Neural progenitor cell (in vitro differentiated cells): ENCODE data around the gene TANC1. TPM values are rescaled to one million over a fixed set of nuclear protein-coding genes. Genes with fewer than 3 reads are reported as not detected.

ENCODE experiments used
- DNase-seq: peaks from one replicate; pipeline ENCODE4 v3.0.0-alpha.2; 2016; ENCODE audit warnings: low spot score
- H2AFZ ChIP-seq: fragments of 200-600 bp; sonication (generic); replicated peaks from 2 replicates; pipeline ENCODE4 v1.6.1; 2016; ENCODE audit warnings: antibody characterized with exemption
- H3F3A ChIP-seq: fragments of 200-600 bp; sonication (generic); 2 replicates; pipeline ENCODE4 v1.6.1; 2016; ENCODE audit warnings: antibody characterized with exemption, low read depth
- H3K27ac ChIP-seq: fragments of 200-600 bp; sonication (generic); 2 replicates; pipeline ENCODE4 v1.5.1; 2016; ENCODE audit warnings: mild to moderate bottlenecking
- H3K27me3 ChIP-seq: fragments of 200-600 bp; sonication (generic); 2 replicates; pipeline ENCODE4 v1.6.1; 2016; ENCODE audit warnings: mild to moderate bottlenecking, moderate library complexity
- H3K36me3 ChIP-seq: fragments of 200-600 bp; sonication (generic); 2 replicates; pipeline ENCODE4 v1.5.1; 2016
- H3K4me1 ChIP-seq: fragments of 200-600 bp; sonication (generic); 2 replicates; pipeline ENCODE4 v1.6.1; 2016; ENCODE audit warnings: mixed run types
- H3K4me2 ChIP-seq: fragments of 200-600 bp; sonication (generic); 2 replicates; pipeline ENCODE4 v1.6.1; 2016
- H3K4me3 ChIP-seq: fragments of 200-600 bp; sonication (generic); 2 replicates; pipeline ENCODE4 v1.5.1; 2016
- H3K79me2 ChIP-seq: fragments of 200-600 bp; sonication (generic); 2 replicates; pipeline ENCODE4 v1.6.1; 2016; ENCODE audit warnings: low read depth
- H3K9ac ChIP-seq: fragments of 200-600 bp; sonication (generic); 2 replicates; pipeline ENCODE4 v1.6.1; 2016
- H3K9me3 ChIP-seq: fragments of 200-600 bp; sonication (generic); 2 replicates; pipeline ENCODE4 v1.5.1; 2016; ENCODE audit warnings: low read depth
- H4K20me1 ChIP-seq: fragments of 200-600 bp; sonication (generic); 2 replicates; pipeline ENCODE4 v1.6.1; 2016; ENCODE audit warnings: low read depth
- H3K27ac Mint-ChIP-seq: 3 replicates; pipeline ENCODE4 v1.8.0; 2021; ENCODE audit warnings: mixed read lengths
- H3K27me3 Mint-ChIP-seq: 2 replicates; pipeline ENCODE4 v1.8.0; 2022; ENCODE audit warnings: low read depth, mild to moderate bottlenecking, inconsistent platforms, moderate library complexity, mixed read lengths; ENCODE audit not compliant: insufficient read depth
- H3K36me3 Mint-ChIP-seq: 3 replicates; pipeline ENCODE4 v1.8.0; 2021; ENCODE audit warnings: mixed read lengths
- H3K4me1 Mint-ChIP-seq: 3 replicates; pipeline ENCODE4 v1.8.0; 2021; ENCODE audit warnings: mixed read lengths
- H3K4me3 Mint-ChIP-seq: 3 replicates; pipeline ENCODE4 v1.8.0; 2021; ENCODE audit warnings: mild to moderate bottlenecking, moderate library complexity, mixed read lengths
- H3K9me3 Mint-ChIP-seq: 3 replicates; pipeline ENCODE4 v1.8.0; 2020; ENCODE audit warnings: mixed read lengths
- CTCF ChIP-seq: fragments of 200-600 bp; sonication (generic); IDR thresholded peaks from 2 replicates; pipeline ENCODE4 v1.5.1; 2017; ENCODE audit warnings: antibody characterized with exemption, mild to moderate bottlenecking
- EZH2 ChIP-seq: fragments of 200-600 bp; sonication (generic); IDR thresholded peaks from 2 replicates; pipeline ENCODE4 v1.6.1; 2017; ENCODE audit warnings: antibody characterized with exemption, mild to moderate bottlenecking, moderate library complexity
- EZH2phosphoT487 ChIP-seq: fragments of 200-600 bp; sonication (generic); IDR thresholded peaks from 2 replicates; pipeline ENCODE4 v1.6.1; 2017; ENCODE audit warnings: antibody characterized with exemption
- total RNA-seq: library from RNA; depleted of rRNA; stranded (reverse); fragments of >200 nt; gene quantifications from 2 replicates; pipeline ENCODE4 v1.2.3, GENCODE V29; 2015; ENCODE audit warnings: low replicate concordance

TANC1 gene
- total RNA-seq, 1 donor from 2014 or later = 11.9 TPM

- H3K9ac ChIP-seq = no peak overlapping the region
- H3K4me1 ChIP-seq = peaks cover 5% of the 10 kb centered on the region
- Mint-ChIP-seq H3K36me3 (peaks cover 3% of the 10 kb centered on the region), H3K4me3 (no peak overlapping the region), H3K27ac (no peak overlapping the region), H3K9me3 (peaks cover 5% of the 10 kb centered on the region), H3K27me3 (peaks cover 3% of the 10 kb centered on the region), H3K4me1 (peaks cover 24% of the 10 kb centered on the region)
- no peak for DNase-seq
- H2AFZ ChIP-seq = no peak overlapping the region
- H3K27ac ChIP-seq = no peak overlapping the region
- no peak overlapping the region for H3K4me2 ChIP-seq
- no peaks in the 10 kb centered on the region for H3F3A ChIP-seq
- H3K9me3 ChIP-seq = no peaks in the 10 kb centered on the region
- H4K20me1 ChIP-seq = no peaks in the 10 kb centered on the region
- no peaks in the 10 kb centered on the region for H3K79me2 ChIP-seq
- H3K4me3 ChIP-seq = no peak overlapping the region
- H3K36me3 ChIP-seq = no peaks in the 10 kb centered on the region
- TF ChIP-seq EZH2phosphoT487 = no peak
- TF ChIP-seq EZH2 = no peak
- TF ChIP-seq CTCF = no peak
- H3K27me3 ChIP-seq = no peaks in the 10 kb centered on the region
These were observed 112.2 kb downstream of the TANC1 start for GRCh38 chr2:159080641-159081040.

GRCh38 chr2:159082119-159082518 lies 113.7 kb downstream of the TANC1 start:
- H3K4me3 ChIP-seq = no peak overlapping the region
- Mint-ChIP-seq H3K4me3 (no peak overlapping the region), H3K36me3 (peaks cover 3% of the 10 kb centered on the region), H3K27me3 (peaks cover 5% of the 10 kb centered on the region), H3K4me1 (peaks cover 34% of the 10 kb centered on the region), H3K27ac (no peak overlapping the region), H3K9me3 (peaks cover 5% of the 10 kb centered on the region)
- no peaks in the 10 kb centered on the region for H3K36me3 ChIP-seq
- no peak overlapping the region for H3K9ac ChIP-seq
- no peak for DNase-seq
- H3K27ac ChIP-seq = no peak overlapping the region
- no peaks in the 10 kb centered on the region for H3K79me2 ChIP-seq
- no peak overlapping the region for H3K4me2 ChIP-seq
- no peaks in the 10 kb centered on the region for H3K27me3 ChIP-seq
- H4K20me1 ChIP-seq = no peaks in the 10 kb centered on the region
- TF ChIP-seq EZH2 (no peak), CTCF (no peak), EZH2phosphoT487 (no peak)
- no peaks in the 10 kb centered on the region for H3K9me3 ChIP-seq
- peaks cover 5% of the 10 kb centered on the region for H3K4me1 ChIP-seq
- H3F3A ChIP-seq = no peaks in the 10 kb centered on the region
- H2AFZ ChIP-seq = no peak overlapping the region

- Histone ChIP-seq H3K4me2 (no peak overlapping the region), H3K27ac (no peak overlapping the region), H3K36me3 (no peaks in the 10 kb centered on the region), H3F3A (no peaks in the 10 kb centered on the region), H3K9me3 (no peaks in the 10 kb centered on the region), H3K27me3 (no peaks in the 10 kb centered on the region), H3K9ac (no peak overlapping the region), H4K20me1 (no peaks in the 10 kb centered on the region), H3K4me3 (no peak overlapping the region), H3K4me1 (no peaks in the 10 kb centered on the region), H3K79me2 (no peaks in the 10 kb centered on the region), H2AFZ (no peak overlapping the region)
- DNase-seq = no peak
- no peak overlapping the region for H3K4me3 Mint-ChIP-seq
- peaks cover 3% of the 10 kb centered on the region for H3K36me3 Mint-ChIP-seq
- H3K4me1 Mint-ChIP-seq = peaks cover 30% of the 10 kb centered on the region
- peaks cover 5% of the 10 kb centered on the region for H3K27me3 Mint-ChIP-seq
- H3K9me3 Mint-ChIP-seq = peaks cover 5% of the 10 kb centered on the region
- H3K27ac Mint-ChIP-seq = peak overlapping the region; percentile 48
- TF ChIP-seq EZH2 = no peak
These were observed 116.2 kb downstream of the TANC1 start for GRCh38 chr2:159084384-159085370.

- peaks cover 2% of the 10 kb centered on the region for H3K36me3 Mint-ChIP-seq
- peaks cover 32% of the 10 kb centered on the region for H3K4me1 Mint-ChIP-seq
- no peak overlapping the region for H3K27ac Mint-ChIP-seq
- Histone ChIP-seq H3K9ac (no peak overlapping the region), H3K4me2 (no peak overlapping the region), H3K4me3 (no peak overlapping the region), H3K27me3 (no peaks in the 10 kb centered on the region), H3K9me3 (no peaks in the 10 kb centered on the region), H3K27ac (no peak overlapping the region), H3K79me2 (no peaks in the 10 kb centered on the region), H2AFZ (no peak overlapping the region), H3K4me1 (no peaks in the 10 kb centered on the region), H3K36me3 (no peaks in the 10 kb centered on the region), H3F3A (no peaks in the 10 kb centered on the region), H4K20me1 (no peaks in the 10 kb centered on the region)
- H3K27me3 Mint-ChIP-seq = peaks cover 4% of the 10 kb centered on the region
- no peak for TF ChIP-seq CTCF
- no peak for TF ChIP-seq EZH2phosphoT487
- TF ChIP-seq EZH2 = no peak
- DNase-seq = no peak
- no peaks in the 10 kb centered on the region for H3K9me3 Mint-ChIP-seq
- no peak overlapping the region for H3K4me3 Mint-ChIP-seq
These were observed 117.9 kb downstream of the TANC1 start for GRCh38 chr2:159086342-159086741.
